ENCODE results near the gene PACSIN1.
A peak's percentile ranks its signal among the peaks of the same experiment; 100 is the strongest.

Gene PACSIN1

DNA sequence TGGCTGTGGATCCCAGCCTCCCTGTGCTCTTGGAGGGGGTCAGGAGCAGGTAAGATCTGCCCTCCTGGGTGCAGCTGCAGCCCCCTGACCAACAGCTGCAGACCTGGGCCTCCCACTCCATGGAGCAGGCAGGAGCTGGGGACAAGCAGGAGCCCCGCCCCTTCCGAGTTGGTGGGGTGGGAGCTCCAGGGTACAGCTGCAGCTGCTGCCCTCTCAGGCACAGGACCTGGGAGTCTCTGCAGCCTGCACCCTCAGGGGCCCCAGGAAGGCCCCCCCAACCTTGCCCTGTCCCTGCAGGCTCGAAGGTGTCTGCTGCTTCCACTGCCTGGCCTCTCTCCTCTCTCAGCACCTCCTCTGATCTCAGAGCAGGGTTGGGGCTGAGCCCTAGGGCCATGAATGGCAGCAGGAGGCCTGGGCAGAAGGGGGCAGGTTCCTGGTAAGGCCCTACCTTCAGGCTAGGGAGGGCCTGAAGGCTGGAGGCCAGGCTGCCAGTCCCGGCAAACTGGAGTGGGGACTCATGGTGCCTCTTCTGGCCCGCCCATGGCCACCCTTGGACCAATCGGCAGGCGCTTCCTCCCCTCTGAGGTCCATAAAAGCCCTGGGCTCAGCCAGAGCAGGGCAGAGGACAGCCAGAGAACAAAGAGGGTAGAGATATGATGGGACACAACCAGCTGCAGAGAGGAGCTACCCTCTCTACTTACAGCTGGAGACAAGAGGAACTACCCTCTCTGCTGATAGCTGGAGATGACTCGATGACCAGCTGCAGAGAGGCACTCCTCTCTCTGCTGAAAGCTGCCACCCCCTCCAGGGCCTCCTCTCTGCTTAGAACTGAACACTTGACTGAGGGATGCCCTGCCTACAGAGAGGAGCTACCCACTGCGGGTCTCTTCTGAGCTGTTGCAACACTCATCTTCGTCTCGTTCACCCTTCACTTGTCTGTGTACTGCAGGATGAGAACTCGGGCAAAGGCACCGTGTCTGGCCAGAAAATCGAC, 7.8 kb upstream of the PACSIN1 start:
- DNase-seq (ENCODE audit: low spot score) = no peak
- Histone ChIP-seq H3K79me1 (ENCODE audit: low read depth, low read length) (no peaks in the 10 kb centered on the region), H3K27me3 (ENCODE audit: control insufficient read depth in 3 of 3, insufficient read depth in 3 of 3, low read depth in 1 of 3, low read length in 3 of 3) (no peaks in the 10 kb centered on the region), H4K8ac (ENCODE audit: low read depth, low read length) (no peak overlapping the region), H3K4me3 (ENCODE audit: low read length in 2 of 2) (no peak overlapping the region), H2BK15ac (ENCODE audit: low read length) (peak overlapping the region; percentile 75), H4K91ac (ENCODE audit: low read depth, low read length, poor library complexity) (no peak overlapping the region), H3K14ac (ENCODE audit: low read length) (no peak overlapping the region), H2AFZ (ENCODE audit: low read length) (peak overlapping the region; percentile 83), H3K18ac (ENCODE audit: low read length) (peak overlapping the region; percentile 89), H2BK5ac (ENCODE audit: low read length) (no peak overlapping the region), H2AK5ac (ENCODE audit: low read depth, low read length) (no peak overlapping the region), H3K4me2 (ENCODE audit: insufficient read depth, low read length, poor library complexity, severe bottlenecking) (no peak overlapping the region), H3K36me3 (replicated peaks in 1 of 2; ENCODE audit: control insufficient read depth in 2 of 2, insufficient read depth in 2 of 2, low read length in 2 of 2) (no peaks in the 10 kb centered on the region), H3K4me1 (ENCODE audit: control insufficient read depth in 2 of 2, insufficient read depth in 1 of 2, low read depth in 1 of 2, low read length in 2 of 2) (peaks cover 9 to 12% of the 10 kb centered on the region in 2 donors), H3K4ac (ENCODE audit: low read length) (no peak overlapping the region), H3K23ac (ENCODE audit: low read depth, low read length, poor library complexity) (no peak overlapping the region), H2BK12ac (ENCODE audit: low read length) (no peak overlapping the region), H3K9me3 (replicated peaks in 1 of 2; ENCODE audit: control insufficient read depth in 2 of 2, insufficient read depth in 1 of 2, low read depth in 1 of 2, low read length in 2 of 2) (no peaks in the 10 kb centered on the region), H3K27ac (replicated peaks; ENCODE audit: low read length) (no peak overlapping the region), H3K9ac (ENCODE audit: low read depth, low read length, poor library complexity) (no peak overlapping the region), H2BK120ac (ENCODE audit: low read depth, low read length) (peak overlapping the region; percentile 53)
- no CpG with 5 or more reads among the region's 14 CpGs for WGBS, 2 donors (ENCODE audit: extremely low coverage in 2 of 2, insufficient read length in 2 of 2, insufficient replicate concordance in 1 of 2)

- Histone ChIP-seq H3K9me3 (replicated peaks in 1 of 2; ENCODE audit: control insufficient read depth in 2 of 2, insufficient read depth in 1 of 2, low read depth in 1 of 2, low read length in 2 of 2) (no peaks in the 10 kb centered on the region), H3K23ac (ENCODE audit: low read depth, low read length, poor library complexity) (no peak overlapping the region), H3K4me1 (ENCODE audit: control insufficient read depth in 2 of 2, insufficient read depth in 1 of 2, low read depth in 1 of 2, low read length in 2 of 2) (peaks cover 6 to 12% of the 10 kb centered on the region in 2 donors), H2AFZ (ENCODE audit: low read length) (no peak overlapping the region), H2BK15ac (ENCODE audit: low read length) (no peak overlapping the region), H3K27me3 (ENCODE audit: control insufficient read depth in 3 of 3, insufficient read depth in 3 of 3, low read depth in 1 of 3, low read length in 3 of 3) (peaks cover 0 to 14% (median 0%) of the 10 kb centered on the region in 3 experiments), H3K9ac (ENCODE audit: low read depth, low read length, poor library complexity) (no peak overlapping the region), H2AK5ac (ENCODE audit: low read depth, low read length) (no peak overlapping the region), H3K14ac (ENCODE audit: low read length) (no peak overlapping the region), H3K4ac (ENCODE audit: low read length) (no peak overlapping the region), H3K79me1 (ENCODE audit: low read depth, low read length) (no peaks in the 10 kb centered on the region), H3K4me3 (ENCODE audit: low read length in 2 of 2) (no peak overlapping the region), H2BK120ac (ENCODE audit: low read depth, low read length) (no peak overlapping the region), H2BK5ac (ENCODE audit: low read length) (no peak overlapping the region), H3K4me2 (ENCODE audit: insufficient read depth, low read length, poor library complexity, severe bottlenecking) (no peak overlapping the region), H3K27ac (replicated peaks; ENCODE audit: low read length) (no peak overlapping the region), H2BK12ac (ENCODE audit: low read length) (no peak overlapping the region), H4K91ac (ENCODE audit: low read depth, low read length, poor library complexity) (no peak overlapping the region), H4K8ac (ENCODE audit: low read depth, low read length) (no peak overlapping the region), H3K36me3 (replicated peaks in 1 of 2; ENCODE audit: control insufficient read depth in 2 of 2, insufficient read depth in 2 of 2, low read length in 2 of 2) (no peaks in the 10 kb centered on the region), H3K18ac (ENCODE audit: low read length) (no peak overlapping the region)
- no peak for DNase-seq (ENCODE audit: low spot score)
- no CpG with 5 or more reads among the region's 6 CpGs for WGBS, 2 donors (ENCODE audit: extremely low coverage in 2 of 2, insufficient read length in 2 of 2, insufficient replicate concordance in 1 of 2)
These were observed 5.8 kb upstream of the PACSIN1 start for GRCh38 chr6:34459899-34460593.

- no CpG with 5 or more reads among the region's 5 CpGs for WGBS, 2 donors (ENCODE audit: extremely low coverage in 2 of 2, insufficient read length in 2 of 2, insufficient replicate concordance in 1 of 2)
- Histone ChIP-seq H3K4me3 (ENCODE audit: low read length in 2 of 2) (no peak overlapping the region), H2AK5ac (ENCODE audit: low read depth, low read length) (no peak overlapping the region), H3K36me3 (replicated peaks in 1 of 2; ENCODE audit: control insufficient read depth in 2 of 2, insufficient read depth in 2 of 2, low read length in 2 of 2) (no peaks in the 10 kb centered on the region), H3K79me1 (ENCODE audit: low read depth, low read length) (no peaks in the 10 kb centered on the region), H3K27me3 (ENCODE audit: control insufficient read depth in 3 of 3, insufficient read depth in 3 of 3, low read depth in 1 of 3, low read length in 3 of 3) (peaks cover 0 to 21% (median 4%) of the 10 kb centered on the region in 3 experiments), H2BK12ac (ENCODE audit: low read length) (no peak overlapping the region), H3K4me2 (ENCODE audit: insufficient read depth, low read length, poor library complexity, severe bottlenecking) (no peak overlapping the region), H3K9me3 (replicated peaks in 1 of 2; ENCODE audit: control insufficient read depth in 2 of 2, insufficient read depth in 1 of 2, low read depth in 1 of 2, low read length in 2 of 2) (no peaks in the 10 kb centered on the region), H2BK120ac (ENCODE audit: low read depth, low read length) (no peak overlapping the region), H3K4me1 (ENCODE audit: control insufficient read depth in 2 of 2, insufficient read depth in 1 of 2, low read depth in 1 of 2, low read length in 2 of 2) (peaks cover 6 to 18% of the 10 kb centered on the region in 2 donors), H3K9ac (ENCODE audit: low read depth, low read length, poor library complexity) (no peak overlapping the region), H3K23ac (ENCODE audit: low read depth, low read length, poor library complexity) (no peak overlapping the region), H2AFZ (ENCODE audit: low read length) (no peak overlapping the region), H4K8ac (ENCODE audit: low read depth, low read length) (no peak overlapping the region), H4K91ac (ENCODE audit: low read depth, low read length, poor library complexity) (no peak overlapping the region), H3K27ac (replicated peaks; ENCODE audit: low read length) (no peak overlapping the region), H3K18ac (ENCODE audit: low read length) (no peak overlapping the region), H3K4ac (ENCODE audit: low read length) (no peak overlapping the region), H3K14ac (ENCODE audit: low read length) (no peak overlapping the region), H2BK15ac (ENCODE audit: low read length) (no peak overlapping the region), H2BK5ac (ENCODE audit: low read length) (no peak overlapping the region)
- DNase-seq (ENCODE audit: low spot score) = no peak
These were observed 4.9 kb upstream of the PACSIN1 start for GRCh38 chr6:34460796-34461507.

All from neuronal stem cell (in vitro differentiated cells).